Testis (tissue), 3 donors: ENCODE measurements around the gene ZNF524. TPM values are rescaled to one million over a fixed set of nuclear protein-coding genes. Genes with fewer than 3 reads are reported as not detected.

Experiments
- DNase-seq: peaks from one replicate; pipeline ENCODE4 v3.0.0-alpha.2; 2019
- H3K27ac ChIP-seq, 2 donors: fragments of 200-600 bp; sonication (generic); one replicate each; pipeline ENCODE4 v1.5.1; 2019
- H3K27me3 ChIP-seq: fragments of 200-600 bp; sonication (generic); one replicate; pipeline ENCODE4 v1.5.1; 2019
- H3K36me3 ChIP-seq: fragments of 200-600 bp; sonication (generic); one replicate; pipeline ENCODE4 v1.5.1; 2017; ENCODE audit warnings: low read depth; ENCODE audit errors: missing control alignments
- H3K4me1 ChIP-seq: fragments of 200-600 bp; sonication (generic); one replicate; pipeline ENCODE4 v1.5.1; 2019
- H3K4me3 ChIP-seq, 2 donors: fragments of 200-600 bp; sonication (generic); one replicate each; pipeline ENCODE4 v1.5.1; 2017 to 2019
- H3K9me3 ChIP-seq: fragments of 200-600 bp; sonication (generic); one replicate; pipeline ENCODE4 v1.5.1; 2017
- CTCF ChIP-seq, 3 experiments: fragments of 450-650 bp in 2 of 3; fragments of 200-600 bp in 1 of 3; sonication (generic) in 1 of 3; IDR thresholded peaks; one replicate each; pipeline ENCODE4 v1.5.1; 2016 to 2019; ENCODE audit warnings: antibody characterized with exemption in 3 of 3, mild to moderate bottlenecking in 2 of 3, moderate library complexity in 1 of 3
- POLR2A ChIP-seq: fragments of 450-650 bp; IDR thresholded peaks from one replicate; pipeline ENCODE4 v1.6.1; 2017; ENCODE audit warnings: antibody characterized with exemption, mild to moderate bottlenecking, moderate library complexity
- WGBS, 2 donors: methylation state at CpG; one replicate each; pipeline ENCODE4 v1.1.5; 2018; 5-methylcytosine and 5-hydroxymethylcytosine counted together
- intact Hi-C: fragments of 100-400 bp; cut with DNase I; formaldehyde crosslinking; loops from one replicate; pipeline ENCODE4 v1.15.1; 2023; ENCODE audit warnings: low total_unique reads
- polyA plus RNA-seq: library from polyadenylated mRNA; stranded (reverse); fragments of 350-450 nt; fragmentation: Illumina TruSeq; extraction: RNeasy Lipid Tissue Mini Kit (QIAGEN cat#74804); gene quantifications from one replicate; pipeline ENCODE4 v1.2.3, GENCODE V29; 2014; ENCODE audit warnings: low read depth, low replicate concordance; ENCODE audit not compliant: insufficient read depth
- total RNA-seq, 2 donors: library from RNA; depleted of rRNA; stranded (reverse); fragments of >200 nt; gene quantifications; one replicate each; pipeline ENCODE4 v1.2.3, GENCODE V29; 2016

Gene ZNF524
- total and polyA plus RNA-seq, 3 donors from 2014 or later, result 8.5 to 29.4 (median 25.0) TPM

GRCh38 chr19:55586976-55587668 is 13.0 kb upstream of the ZNF524 start:
- Histone ChIP-seq H3K4me1 (peaks cover 19% of the 10 kb centered on the region), H3K36me3 (no peaks in the 10 kb centered on the region), H3K27ac (no peak overlapping the region), H3K4me3 (peak overlapping the region; percentile 15 to 50), H3K27me3 (no peaks in the 10 kb centered on the region), H3K9me3 (no peaks in the 10 kb centered on the region)
- WGBS, 2 donors, result 0 to 2% methylated on average over 34 to 40 of the region's 40 CpGs
- DNase-seq, result peak; percentile 96
- intact Hi-C loops, result no loop called here
- TF ChIP-seq POLR2A (no peak), CTCF (IDR thresholded peaks at IDR 0.05) (no peak)

GRCh38 chr19:55588738-55589137 is 11.3 kb upstream of the ZNF524 start:
- no peaks in the 10 kb centered on the region for H3K9me3 ChIP-seq
- H3K4me3 ChIP-seq, result no peak overlapping the region
- H3K36me3 ChIP-seq, result no peaks in the 10 kb centered on the region
- intact Hi-C loops, result no loop called here
- no peaks in the 10 kb centered on the region for H3K27me3 ChIP-seq
- no peak for DNase-seq
- H3K4me1 ChIP-seq, result peaks cover 15% of the 10 kb centered on the region
- TF ChIP-seq POLR2A (no peak), CTCF (IDR thresholded peaks at IDR 0.05) (no peak)
- WGBS, 2 donors, result 92% methylated on average over 8 of the region's 8 CpGs
- no peak overlapping the region for H3K27ac ChIP-seq

DNA sequence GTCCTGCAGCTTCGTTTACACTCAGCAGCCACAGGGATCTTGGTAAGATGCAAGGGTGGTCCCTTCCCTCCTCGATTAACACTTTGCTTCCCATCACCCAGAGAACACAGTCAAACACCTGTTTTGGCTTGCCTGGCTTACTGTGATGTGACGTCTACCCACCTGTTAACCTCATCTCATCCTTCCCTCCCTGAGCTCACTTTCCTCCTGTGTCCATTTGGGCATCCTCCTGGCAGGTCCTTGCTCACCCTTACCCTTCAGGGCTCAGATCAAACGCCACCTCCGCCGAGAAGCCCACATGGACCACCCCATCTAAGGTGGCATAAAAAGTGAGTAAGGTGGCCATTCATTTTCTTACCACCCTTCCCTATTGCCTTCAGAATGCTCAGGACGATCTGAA is 10.0 kb upstream of the ZNF524 start:
- Histone ChIP-seq H3K27me3 (no peaks in the 10 kb centered on the region), H3K27ac (no peak overlapping the region), H3K36me3 (no peaks in the 10 kb centered on the region), H3K4me1 (peaks cover 15% of the 10 kb centered on the region), H3K9me3 (no peaks in the 10 kb centered on the region), H3K4me3 (no peak overlapping the region)
- 59 to 65% methylated on average over 7 of the region's 7 CpGs for WGBS, 2 donors
- no peak for TF ChIP-seq POLR2A
- DNase-seq, result no peak
- intact Hi-C loops, result no loop called here

DNA sequence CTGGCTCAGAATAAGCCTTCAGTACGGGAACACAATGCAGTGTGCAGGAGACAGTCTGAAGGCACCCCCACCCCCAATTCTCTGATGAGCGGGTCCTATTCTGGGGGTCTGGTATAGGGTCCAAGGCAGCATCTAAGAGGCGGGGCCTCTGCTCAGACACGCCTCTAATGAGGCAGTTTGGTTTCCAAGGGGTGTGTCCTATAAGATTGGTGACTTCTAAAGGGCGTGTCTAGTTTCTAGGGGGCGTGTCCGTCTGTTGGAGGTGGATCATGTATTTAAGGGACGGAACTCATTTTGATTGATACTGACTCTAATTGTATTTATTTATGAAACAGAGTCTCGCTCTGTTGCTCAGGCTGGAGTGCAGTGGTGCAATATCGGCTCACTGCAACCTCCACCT is 9.5 kb upstream of the ZNF524 start:
- intact Hi-C loops, result no loop called here
- no peaks in the 10 kb centered on the region for H3K9me3 ChIP-seq
- H3K27ac ChIP-seq, result no peak overlapping the region
- no peak overlapping the region for H3K4me3 ChIP-seq
- TF ChIP-seq POLR2A (no peak), CTCF (IDR thresholded peaks at IDR 0.05) (no peak)
- H3K4me1 ChIP-seq, result peaks cover 15% of the 10 kb centered on the region
- 67 to 79% methylated on average over 10 of the region's 10 CpGs for WGBS, 2 donors
- H3K27me3 ChIP-seq, result no peaks in the 10 kb centered on the region
- H3K36me3 ChIP-seq, result no peaks in the 10 kb centered on the region
- DNase-seq, result no peak

DNA sequence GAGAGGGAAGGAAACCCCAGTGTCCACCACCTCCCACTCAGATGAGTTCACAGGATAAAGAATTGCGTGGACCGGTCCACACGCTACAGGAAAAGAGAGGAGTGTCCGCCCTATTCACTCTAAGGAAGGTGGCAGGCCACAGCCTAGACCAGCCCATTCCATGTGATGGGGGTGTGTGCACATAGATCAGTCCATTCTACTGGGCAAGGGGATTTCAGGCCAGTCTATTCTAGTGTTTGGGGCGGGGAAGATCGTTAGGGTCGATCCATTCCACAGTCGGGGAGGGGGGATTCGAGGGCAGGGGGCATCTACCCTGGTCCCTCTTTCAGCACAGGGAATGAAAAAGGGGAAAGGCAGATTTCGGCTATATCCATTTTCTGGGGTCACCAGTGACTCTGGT is 8.5 kb upstream of the ZNF524 start:
- TF ChIP-seq CTCF (IDR thresholded peaks at IDR 0.05) (no peak), POLR2A (no peak)
- no peaks in the 10 kb centered on the region for H3K9me3 ChIP-seq
- peaks cover 8% of the 10 kb centered on the region for H3K4me1 ChIP-seq
- H3K4me3 ChIP-seq, result no peak overlapping the region
- DNase-seq, result peak; percentile 48
- 67 to 69% methylated on average over 9 to 10 of the region's 10 CpGs for WGBS, 2 donors
- H3K27me3 ChIP-seq, result no peaks in the 10 kb centered on the region
- no peak overlapping the region for H3K27ac ChIP-seq
- intact Hi-C loops, result no loop called here
- no peaks in the 10 kb centered on the region for H3K36me3 ChIP-seq
